NCI-H748 (cell line): ENCODE measurements around the gene BCKDHA.
A peak's percentile ranks its signal among the peaks of the same experiment; 100 is the strongest.
"Not testable (repeated sequence)": the region's sequence is repeated elsewhere in the genome, so short reads cannot be mapped to it uniquely, and the experiment has no call there.

Source experiments
- DNase-seq: peaks from one replicate; lab custom pipeline; 2025; ENCODE audit not compliant: unreplicated experiment; lab: John Stamatoyannopoulos, UW

BCKDHA gene

GRCh38 chr19:41364524-41365391 lies 32.9 kb upstream of the BCKDHA start:
- peak; percentile 21 for DNase-seq

DNA sequence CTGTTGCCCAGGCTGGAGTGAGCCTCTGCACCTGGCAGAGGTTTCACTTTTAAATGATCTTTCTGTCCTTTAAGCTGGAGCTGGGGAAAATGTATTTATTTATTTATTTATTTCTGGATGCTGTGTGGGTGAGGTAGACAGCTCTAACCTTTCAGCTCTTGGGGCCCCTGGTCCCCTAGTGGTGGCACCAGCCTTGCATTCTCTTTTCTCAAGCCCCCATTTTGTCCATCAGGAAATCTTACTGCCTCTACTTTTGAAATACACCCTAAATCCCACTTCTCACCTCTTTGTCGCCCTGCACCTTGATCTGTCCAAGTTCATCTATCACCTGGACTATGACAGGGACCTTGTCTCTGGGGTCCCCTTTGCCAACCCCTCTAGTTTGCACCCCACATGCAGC lies 31.5 kb upstream of the BCKDHA start:
- no peak for DNase-seq

GRCh38 chr19:41367848-41368301 lies 29.7 kb upstream of the BCKDHA start:
- DNase-seq: no peak

DNA sequence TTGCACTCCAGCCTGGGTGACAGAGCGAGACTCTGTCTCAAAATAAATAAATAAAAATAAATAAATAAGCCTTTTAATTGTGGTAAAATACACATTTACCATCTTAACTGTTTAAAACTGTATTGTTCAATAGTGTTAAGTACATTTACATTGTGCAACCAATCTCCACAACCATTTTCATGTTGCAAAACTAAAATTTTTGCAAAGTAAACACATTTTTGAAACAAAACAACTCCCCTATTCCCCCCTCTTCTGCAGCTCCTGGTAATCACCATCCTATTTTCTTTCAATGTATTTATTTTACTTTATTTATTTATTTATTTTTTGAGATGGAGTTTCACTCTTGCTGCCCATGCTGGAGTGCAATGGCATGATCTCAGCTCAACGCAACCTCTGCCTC lies 27.8 kb upstream of the BCKDHA start:
- DNase-seq: no peak

DNA sequence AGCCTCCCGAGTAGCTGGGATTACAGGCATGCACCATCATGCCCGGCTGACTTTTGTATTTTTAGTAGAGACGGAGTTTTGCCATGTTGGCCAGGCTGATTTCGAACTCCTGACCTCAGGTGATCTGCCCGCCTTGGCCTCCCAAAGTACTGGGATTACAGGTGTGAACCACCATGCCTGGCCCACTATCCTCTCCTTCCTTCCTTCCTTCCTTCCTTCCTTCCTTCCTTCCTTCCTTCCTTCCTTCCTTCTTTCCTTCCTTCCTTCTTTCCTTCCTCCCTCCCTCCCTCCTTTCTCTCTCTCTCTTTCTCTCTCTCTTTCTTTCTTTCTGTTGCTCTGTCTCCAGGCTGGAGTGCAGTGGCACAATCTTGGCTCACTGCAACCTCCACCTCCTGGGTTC lies 26.5 kb upstream of the BCKDHA start:
- not testable (repeated sequence) for DNase-seq

- DNase-seq: no peak
These were observed 26.1 kb upstream of the BCKDHA start for GRCh38 chr19:41371541-41371940.

DNA sequence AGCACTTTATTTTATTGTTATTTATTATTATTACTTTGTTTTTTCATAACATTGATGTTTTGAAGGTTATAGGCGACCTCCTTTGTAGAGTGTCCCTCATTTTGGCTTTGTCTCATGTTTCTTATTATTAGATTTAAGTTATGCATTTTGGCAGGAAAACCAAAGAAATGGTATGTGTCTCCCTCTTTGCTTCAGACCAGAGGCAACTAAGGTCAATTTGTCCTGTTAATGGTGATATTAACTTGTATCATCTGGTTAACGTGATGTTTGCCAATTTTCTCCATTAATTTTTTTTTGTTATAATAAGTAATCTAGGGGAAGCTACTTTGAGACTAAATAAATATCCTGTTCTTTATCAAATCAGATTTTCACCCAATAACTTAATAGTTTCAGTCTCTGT lies 25.1 kb upstream of the BCKDHA start:
- DNase-seq: no peak

GRCh38 chr19:41373993-41374392 lies 23.6 kb upstream of the BCKDHA start:
- DNase-seq: peak; percentile 78

DNA sequence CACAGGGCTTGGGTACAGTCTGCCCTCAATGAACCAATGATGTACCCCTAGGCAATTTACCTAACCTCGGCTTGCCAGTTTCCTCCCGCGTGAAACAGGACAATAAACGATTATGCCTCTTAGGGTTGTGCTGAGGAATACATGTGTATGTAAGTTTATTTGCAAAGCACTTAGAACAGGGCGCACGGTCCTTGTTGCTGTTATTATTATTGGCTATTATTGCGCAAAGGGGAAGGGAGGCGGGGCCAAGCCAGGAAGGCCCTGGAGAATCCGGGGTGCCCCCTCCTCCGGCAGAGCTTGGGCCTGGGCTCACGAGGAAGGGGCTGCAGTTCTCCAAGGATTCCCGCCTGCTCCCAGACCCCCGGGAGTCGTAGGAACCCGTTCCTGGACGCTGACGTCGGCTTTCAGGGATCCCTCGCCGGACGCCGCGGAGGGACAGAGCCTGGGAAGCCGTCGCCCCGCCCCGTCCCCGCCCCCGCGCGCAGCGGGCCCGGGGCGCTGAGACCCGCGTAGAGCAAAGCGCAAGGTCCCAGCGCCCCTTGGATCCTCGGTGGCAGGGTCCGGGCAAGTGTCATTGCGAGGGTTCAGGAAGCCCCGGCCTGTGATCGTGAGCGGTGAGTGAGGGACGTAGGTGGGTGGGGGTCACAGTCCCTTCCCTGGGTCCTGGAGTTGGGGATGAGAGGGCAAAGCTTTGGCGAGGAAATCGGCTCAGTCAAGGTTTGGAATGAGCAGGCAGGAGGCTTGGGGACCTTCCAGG lies 21.2 kb upstream of the BCKDHA start, which contains the start of gene TMEM91:
Gene TMEM91 (plus strand): TSS at position 293 of the 757 bp plus-strand sequence. CDS start 1,777 bp downstream, outside the sequence.
- peak; percentile 78 for DNase-seq

DNA sequence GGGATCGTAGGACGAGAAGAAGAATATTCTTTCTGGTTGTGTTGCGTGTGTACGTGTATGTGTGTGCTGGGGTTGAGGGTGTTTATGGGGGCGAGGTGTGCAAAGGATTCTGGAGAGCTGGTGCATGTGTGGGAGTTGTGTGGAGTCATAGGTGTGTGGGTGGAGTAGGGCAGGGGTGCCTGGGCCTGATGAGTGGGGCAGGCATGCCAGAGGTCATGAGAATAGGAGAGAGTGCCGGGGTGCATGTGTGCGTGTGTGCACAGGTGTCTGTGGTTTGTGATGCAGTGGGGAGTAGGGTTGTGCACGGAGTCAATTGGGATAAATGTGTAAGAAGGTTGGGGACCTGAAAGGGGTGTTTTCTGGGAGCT lies 20.6 kb upstream of the BCKDHA start:
- DNase-seq: no peak

DNA sequence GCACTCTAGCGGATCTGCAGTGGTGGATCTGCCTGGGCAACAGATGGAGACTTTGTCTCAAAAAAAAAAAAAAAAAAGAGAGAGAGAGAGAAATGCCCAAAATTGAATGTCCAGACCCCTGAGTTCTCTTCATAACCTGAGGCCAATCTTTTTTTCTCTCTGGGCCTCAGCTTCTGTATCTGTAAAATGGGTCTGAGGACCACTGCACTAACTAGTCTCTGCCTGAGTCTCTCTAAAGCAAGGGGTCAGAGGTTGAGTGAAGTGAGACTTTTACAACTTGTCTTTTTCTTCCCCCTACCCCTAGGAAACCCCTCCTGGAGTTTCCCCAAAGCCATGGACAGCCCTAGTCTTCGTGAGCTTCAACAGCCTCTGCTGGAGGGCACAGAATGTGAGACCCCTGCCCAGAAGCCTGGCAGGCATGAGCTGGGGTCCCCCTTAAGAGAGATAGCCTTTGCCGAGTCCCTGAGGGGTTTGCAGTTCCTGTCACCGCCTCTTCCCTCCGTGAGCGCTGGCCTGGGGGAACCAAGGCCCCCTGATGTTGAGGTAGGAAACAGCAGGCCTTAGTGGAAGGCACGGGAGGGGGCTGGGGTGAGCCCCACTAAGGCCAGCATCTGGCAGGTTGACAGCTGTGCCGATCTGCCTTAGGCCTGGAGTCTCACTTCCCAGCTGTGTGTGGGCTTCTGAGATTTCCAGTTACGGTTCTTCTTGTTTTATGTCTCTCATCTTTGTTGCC lies 19.5 kb upstream of the BCKDHA start:
- DNase-seq: no peak

DNA sequence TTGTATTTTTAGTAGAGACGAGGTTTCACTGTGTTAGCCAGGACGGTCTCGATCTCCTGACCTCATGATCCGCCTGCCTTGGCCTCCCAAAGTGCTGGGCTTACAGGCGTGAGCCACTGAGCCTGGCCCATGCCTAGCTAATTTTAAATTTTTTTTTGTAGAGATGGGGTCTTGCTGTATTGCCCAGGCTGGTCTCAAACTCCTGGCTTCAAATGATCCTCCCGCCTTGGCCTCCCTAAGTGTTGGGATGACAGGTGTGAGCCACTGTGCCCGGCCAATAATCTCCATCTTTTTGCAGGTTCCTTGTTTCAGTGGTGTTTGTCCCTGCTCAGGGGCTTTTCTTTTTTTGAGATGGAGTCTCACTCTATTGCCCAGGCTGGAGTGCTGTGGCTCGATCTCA lies 16.1 kb upstream of the BCKDHA start:
- DNase-seq: not testable (repeated sequence)

DNA sequence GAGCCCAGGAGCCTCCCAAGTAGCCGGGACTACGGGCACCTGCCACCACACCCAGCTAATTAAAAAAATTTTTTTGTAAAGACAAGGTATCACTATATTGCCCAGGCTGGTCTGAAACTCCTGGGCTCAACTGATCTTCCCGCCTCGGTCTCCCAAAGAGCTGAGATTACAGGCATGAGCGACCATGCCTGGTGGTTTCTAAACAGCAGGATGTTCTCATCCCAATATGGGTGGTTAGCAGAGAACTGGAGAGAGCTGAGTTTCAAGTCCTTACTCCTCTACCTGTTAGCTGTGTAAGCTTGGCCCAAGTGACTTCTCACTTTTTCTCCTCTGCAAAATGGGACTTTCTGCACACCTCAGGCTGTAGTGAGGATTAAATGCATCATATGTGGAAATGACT lies 13.3 kb upstream of the BCKDHA start:
- no peak for DNase-seq

GRCh38 chr19:41386442-41386841 lies 11.2 kb upstream of the BCKDHA start:
- no peak for DNase-seq

DNA sequence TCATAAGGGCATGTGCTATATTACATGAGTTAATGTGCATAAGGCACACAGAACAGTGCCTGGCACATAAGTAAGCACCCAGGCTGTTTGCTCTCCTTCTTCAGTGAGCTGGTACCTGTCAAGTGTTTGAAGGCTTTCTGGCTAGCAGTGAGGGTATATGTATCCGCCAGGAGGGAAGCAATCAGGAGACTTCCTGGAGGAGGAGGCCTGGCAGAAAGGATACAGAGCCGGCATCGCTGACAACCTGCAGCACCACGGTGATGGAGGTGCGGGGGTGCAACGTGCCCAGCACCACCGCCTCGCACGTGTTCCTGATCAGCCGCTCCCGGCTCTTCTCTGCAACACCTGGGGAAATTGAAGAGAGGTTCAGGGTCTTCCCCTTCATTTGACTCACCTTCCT lies 6.0 kb upstream of the BCKDHA start:
- no peak for DNase-seq

DNA sequence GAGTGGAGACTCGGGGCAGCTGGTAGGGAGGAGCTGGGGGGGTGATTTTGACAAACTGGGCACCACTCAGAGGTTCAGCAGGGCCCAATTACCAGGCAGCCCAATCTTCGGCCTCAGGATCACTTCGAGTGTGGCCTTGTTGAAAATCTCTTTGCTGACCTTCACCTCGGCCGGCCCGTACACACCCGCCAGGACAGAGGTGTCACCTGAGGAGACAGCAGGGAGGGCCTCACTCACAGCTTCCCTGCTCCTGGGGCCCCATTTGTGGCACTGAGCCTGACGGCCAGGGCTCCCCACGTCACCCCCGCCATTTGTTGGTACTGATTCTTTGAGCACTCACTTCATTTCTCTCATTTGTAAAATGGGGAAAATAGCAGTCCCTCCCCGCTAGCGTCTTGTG lies 4.8 kb upstream of the BCKDHA start:
- DNase-seq: no peak

GRCh38 chr19:41395355-41395754 lies 2.3 kb upstream of the BCKDHA start:
- DNase-seq: no peak

DNA sequence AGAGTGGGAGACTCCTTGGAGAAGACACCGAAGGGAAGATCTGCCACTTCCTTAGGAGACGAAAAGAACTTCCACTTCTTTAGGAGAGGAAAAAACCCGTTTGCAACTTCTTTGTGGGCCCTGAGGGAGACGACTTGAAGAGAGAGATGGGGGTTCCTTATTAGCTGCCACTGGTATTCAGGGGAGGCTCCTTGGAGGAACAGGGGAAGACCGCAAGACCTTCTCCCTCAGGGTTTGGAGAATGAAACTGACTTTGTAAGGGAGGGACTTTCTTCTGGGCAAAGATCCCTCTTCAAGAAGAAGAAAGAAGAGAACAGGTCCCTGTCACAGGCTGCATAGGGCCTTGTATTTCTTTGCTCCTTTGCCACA lies 416 bp downstream of the BCKDHA start:
- DNase-seq: no peak

GRCh38 chr19:41398598-41398997 lies 980 bp downstream of the BCKDHA start:
- DNase-seq: peak; percentile 44

GRCh38 chr19:41399091-41399490 lies 1.5 kb downstream of the BCKDHA start:
- no peak for DNase-seq

DNA sequence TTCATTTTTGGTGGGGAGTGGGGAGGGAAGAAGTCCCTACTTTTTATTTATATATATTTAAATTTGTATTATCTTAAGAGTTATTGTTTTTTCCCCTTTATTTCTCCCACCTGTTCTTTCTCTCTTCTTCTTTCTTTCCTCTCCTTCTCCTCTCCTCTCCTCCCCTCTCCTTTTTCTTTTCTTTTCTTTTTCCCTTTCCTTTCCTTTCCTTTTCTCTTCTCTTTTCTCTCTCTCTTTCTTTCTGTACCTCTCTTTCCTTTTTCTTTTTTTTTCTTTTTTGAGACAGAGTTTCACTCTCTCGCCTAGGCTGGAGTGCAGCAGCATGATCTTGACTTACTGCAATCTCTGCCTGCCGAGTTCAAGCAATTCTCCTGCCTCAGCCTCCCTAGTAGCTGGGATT lies 1.9 kb downstream of the BCKDHA start:
- DNase-seq: no peak

DNA sequence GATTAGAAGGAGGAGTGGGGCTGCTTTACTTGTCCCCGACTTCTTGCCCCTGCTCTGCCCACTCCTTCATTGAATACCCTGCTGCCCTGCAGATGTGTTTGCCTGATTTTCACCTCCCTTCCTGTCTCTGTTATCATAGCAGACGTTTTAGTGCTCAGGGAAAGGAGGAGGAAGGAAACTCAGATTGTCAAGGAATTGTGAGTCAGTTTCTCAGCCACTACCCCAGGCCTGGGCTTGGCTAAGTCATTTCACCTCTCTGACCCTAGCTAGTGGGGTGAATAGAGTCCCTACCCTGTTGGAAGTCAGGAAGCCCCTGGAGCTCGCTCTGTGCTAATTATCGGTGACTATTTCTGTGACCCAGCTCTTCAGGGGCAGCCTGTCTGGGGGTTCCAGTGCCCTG lies 3.9 kb downstream of the BCKDHA start:
- DNase-seq: no peak
